IMR-90 (cell line): Measurements from ENCODE around the gene STON2.

Experiments
- POLR2A ChIP-seq: IDR thresholded peaks from 2 replicates; pipeline ENCODE4 v1.6.1; 2012; ENCODE audit warnings: mild to moderate bottlenecking, low read depth, low read length
- TF ChIP-seq, protein P1 (sequence below): fragments of 150-350 bp; IDR thresholded peaks from 2 replicates; pipeline ENCODE4 v1.6.1; 2017; ENCODE audit warnings: mild to moderate bottlenecking, antibody characterized with exemption, low read length, low read depth

DNA sequence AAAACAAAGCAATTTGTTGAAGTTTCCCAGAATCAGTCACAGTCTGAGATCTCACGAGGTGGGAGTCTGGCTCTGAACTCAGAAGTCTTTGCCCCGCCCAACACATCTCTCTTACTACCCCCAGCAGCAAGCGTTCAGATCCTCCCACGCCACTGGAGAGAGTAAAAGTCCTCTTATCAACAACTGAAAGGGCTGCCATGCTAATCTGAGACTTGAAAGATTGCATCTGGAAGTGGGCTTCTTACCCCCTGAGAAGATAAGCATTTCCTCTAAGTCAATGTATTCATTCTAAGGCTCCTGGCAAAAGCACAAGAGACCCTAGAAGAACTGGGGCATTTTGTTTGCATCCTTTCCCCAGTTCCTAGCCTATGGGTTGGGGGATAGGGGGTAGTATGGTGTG lies 34.1 kb upstream of the STON2 start:
- TF ChIP-seq, protein P1, sequence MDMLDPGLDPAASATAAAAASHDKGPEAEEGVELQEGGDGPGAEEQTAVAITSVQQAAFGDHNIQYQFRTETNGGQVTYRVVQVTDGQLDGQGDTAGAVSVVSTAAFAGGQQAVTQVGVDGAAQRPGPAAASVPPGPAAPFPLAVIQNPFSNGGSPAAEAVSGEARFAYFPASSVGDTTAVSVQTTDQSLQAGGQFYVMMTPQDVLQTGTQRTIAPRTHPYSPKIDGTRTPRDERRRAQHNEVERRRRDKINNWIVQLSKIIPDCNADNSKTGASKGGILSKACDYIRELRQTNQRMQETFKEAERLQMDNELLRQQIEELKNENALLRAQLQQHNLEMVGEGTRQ: no peak
- no peak for TF ChIP-seq POLR2A
